ENCODE data around the gene SLC5A6.

DNA sequence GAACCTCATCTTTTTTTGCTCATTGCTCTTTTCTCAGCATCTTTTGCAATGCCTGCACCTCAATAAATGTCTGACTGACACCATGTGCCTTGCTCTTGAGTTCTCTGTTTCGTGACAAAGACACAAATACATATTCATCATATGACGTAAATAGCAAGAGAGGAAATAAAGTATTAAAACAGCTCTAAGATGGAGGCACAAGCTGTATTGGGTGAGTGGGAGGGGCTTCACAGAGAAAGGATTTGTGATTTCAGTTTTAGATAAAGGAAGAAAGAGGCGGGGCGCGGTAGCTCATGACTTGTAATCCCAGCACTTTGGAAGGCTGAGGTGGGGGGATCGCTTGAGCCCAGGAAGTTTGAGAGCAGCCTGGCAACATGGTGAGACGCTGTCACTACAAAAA, 8.0 kb upstream of the SLC5A6 start:
- TF ChIP-seq, protein P1, sequence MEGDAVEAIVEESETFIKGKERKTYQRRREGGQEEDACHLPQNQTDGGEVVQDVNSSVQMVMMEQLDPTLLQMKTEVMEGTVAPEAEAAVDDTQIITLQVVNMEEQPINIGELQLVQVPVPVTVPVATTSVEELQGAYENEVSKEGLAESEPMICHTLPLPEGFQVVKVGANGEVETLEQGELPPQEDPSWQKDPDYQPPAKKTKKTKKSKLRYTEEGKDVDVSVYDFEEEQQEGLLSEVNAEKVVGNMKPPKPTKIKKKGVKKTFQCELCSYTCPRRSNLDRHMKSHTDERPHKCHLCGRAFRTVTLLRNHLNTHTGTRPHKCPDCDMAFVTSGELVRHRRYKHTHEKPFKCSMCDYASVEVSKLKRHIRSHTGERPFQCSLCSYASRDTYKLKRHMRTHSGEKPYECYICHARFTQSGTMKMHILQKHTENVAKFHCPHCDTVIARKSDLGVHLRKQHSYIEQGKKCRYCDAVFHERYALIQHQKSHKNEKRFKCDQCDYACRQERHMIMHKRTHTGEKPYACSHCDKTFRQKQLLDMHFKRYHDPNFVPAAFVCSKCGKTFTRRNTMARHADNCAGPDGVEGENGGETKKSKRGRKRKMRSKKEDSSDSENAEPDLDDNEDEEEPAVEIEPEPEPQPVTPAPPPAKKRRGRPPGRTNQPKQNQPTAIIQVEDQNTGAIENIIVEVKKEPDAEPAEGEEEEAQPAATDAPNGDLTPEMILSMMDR (conservative IDR thresholded peaks at IDR 0.05; ENCODE audit: low read depth, low read length) = no peak
- TF ChIP-seq POLR2A (IDR thresholded peaks at IDR 0.05; ENCODE audit: low read depth, low read length) (no peak), SMC3 (IDR thresholded peaks at IDR 0.05; ENCODE audit: low read depth, low read length) (no peak), NFE2L2 (IDR thresholded peaks at IDR 0.05; ENCODE audit: low read depth, low read length) (no peak), FOS (IDR thresholded peaks at IDR 0.05; ENCODE audit: low read depth, low read length) (no peak), CEBPB (IDR thresholded peaks at IDR 0.05; ENCODE audit: low read depth, low read length) (no peak), CHD1 (IDR thresholded peaks at IDR 0.05; ENCODE audit: low read depth, low read length) (no peak), RAD21 (IDR thresholded peaks at IDR 0.05; ENCODE audit: low read length) (no peak), MXI1 (IDR thresholded peaks at IDR 0.05; ENCODE audit: borderline replicate concordance, low read depth, low read length) (no peak), MAZ (IDR thresholded peaks at IDR 0.05; ENCODE audit: borderline replicate concordance, low read depth, low read length) (no peak), MAFK (IDR thresholded peaks at IDR 0.05; ENCODE audit: low read depth, low read length) (no peak), BHLHE40 (IDR thresholded peaks at IDR 0.05; ENCODE audit: low read depth, low read length) (no peak), RFX5 (IDR thresholded peaks at IDR 0.05; ENCODE audit: low read depth, low read length) (no peak)
- TF ChIP-seq, protein P2, sequence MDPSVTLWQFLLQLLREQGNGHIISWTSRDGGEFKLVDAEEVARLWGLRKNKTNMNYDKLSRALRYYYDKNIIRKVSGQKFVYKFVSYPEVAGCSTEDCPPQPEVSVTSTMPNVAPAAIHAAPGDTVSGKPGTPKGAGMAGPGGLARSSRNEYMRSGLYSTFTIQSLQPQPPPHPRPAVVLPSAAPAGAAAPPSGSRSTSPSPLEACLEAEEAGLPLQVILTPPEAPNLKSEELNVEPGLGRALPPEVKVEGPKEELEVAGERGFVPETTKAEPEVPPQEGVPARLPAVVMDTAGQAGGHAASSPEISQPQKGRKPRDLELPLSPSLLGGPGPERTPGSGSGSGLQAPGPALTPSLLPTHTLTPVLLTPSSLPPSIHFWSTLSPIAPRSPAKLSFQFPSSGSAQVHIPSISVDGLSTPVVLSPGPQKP (IDR thresholded peaks at IDR 0.05; ENCODE audit: borderline replicate concordance, low read depth, low read length) = no peak

Measured in IMR-90 (cell line).